ENCODE measurements around the gene SLC2A13. TPM values are rescaled to one million over a fixed set of nuclear protein-coding genes. Genes with fewer than 3 reads are reported as not detected.

Gene SLC2A13
- total and polyA plus RNA-seq, 8 donors, result 2.7 to 10.7 (median 6.8) TPM

GRCh38 chr12:39958377-39958776 lies 147.5 kb downstream of the SLC2A13 start:
- ATAC-seq, result no peak
- intact Hi-C loops (cut with DNase I), result no loop called here
- no peak for FAIRE-seq

GRCh38 chr12:39956725-39957124 lies 149.2 kb downstream of the SLC2A13 start:
- DNase-seq (no peak), FAIRE-seq (no peak), ATAC-seq (no peak)
- no peak for TF ChIP-seq CTCF (IDR thresholded peaks at IDR 0.05)
- H3K27me3 ChIP-seq, result no peaks in the 10 kb centered on the region
- H3K4me3 ChIP-seq, result no peak overlapping the region
- H3K27ac ChIP-seq, result no peak overlapping the region
- no peaks in the 10 kb centered on the region for H3K36me3 ChIP-seq
- 94 to 95% methylated on average over 2 of the region's 2 CpGs for WGBS, 2 donors
- no peaks in the 10 kb centered on the region for H3K4me1 ChIP-seq
- H3K9me3 ChIP-seq, result no peaks in the 10 kb centered on the region
- intact Hi-C loops (cut with DNase I), result no loop called here

More at GRCh38 chr12:39958377-39958776, 147.5 kb downstream of the SLC2A13 start:
- H3K9me3 ChIP-seq, result no peaks in the 10 kb centered on the region
- H3K4me1 ChIP-seq, result no peaks in the 10 kb centered on the region
- 75 to 96% methylated on average over 3 of the region's 3 CpGs for WGBS, 2 donors
- TF ChIP-seq CTCF (IDR thresholded peaks at IDR 0.05), result no peak
- H3K4me3 ChIP-seq, result no peak overlapping the region
- no peaks in the 10 kb centered on the region for H3K27me3 ChIP-seq
- no peaks in the 10 kb centered on the region for H3K36me3 ChIP-seq
- no peak overlapping the region for H3K27ac ChIP-seq
- DNase-seq, result no peak

DNA sequence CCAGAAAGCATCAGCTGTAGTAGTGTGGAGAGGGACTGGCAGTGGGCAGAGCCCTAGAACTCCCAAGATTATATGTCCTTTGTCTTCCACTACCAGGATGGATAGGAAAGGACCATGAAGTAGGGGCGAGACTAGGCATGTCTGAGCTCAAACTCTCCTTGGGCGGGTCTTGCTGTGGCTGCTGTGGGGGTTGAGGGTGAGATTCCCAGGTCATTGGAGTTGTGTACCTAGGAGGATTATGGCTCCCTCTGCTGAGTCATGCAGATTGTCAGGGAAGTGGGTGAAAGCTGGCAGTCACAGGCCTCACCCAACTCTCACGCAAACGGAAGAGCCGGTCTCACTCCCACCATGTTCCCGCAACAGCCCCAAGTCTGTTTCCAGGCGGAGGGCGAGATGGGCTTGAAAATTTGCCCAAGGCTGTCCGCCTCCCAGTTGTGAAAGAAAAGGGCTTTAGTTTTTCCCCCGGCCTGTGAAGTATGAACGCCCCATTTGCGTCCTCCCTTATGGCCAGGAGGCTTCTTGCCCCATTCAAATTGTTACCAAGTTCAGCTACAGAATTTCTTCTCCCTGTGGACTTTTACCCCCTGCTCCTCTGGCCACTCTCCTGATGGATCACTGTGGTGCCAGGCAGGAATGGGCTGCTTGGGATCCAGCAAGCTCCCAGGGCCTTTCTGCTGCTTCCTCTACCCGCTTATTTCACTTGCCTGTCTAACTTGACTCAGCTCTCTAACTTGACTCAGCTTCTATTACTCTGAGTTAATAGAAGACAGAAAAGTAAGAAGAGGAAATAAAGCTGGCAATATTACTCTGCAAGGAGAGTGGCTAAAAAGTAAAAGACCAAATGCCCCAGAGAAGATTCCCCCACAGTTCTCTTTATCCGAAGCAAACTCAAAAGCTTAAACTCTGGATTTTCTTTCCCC lies 159.3 kb downstream of the SLC2A13 start:
- FAIRE-seq (no peak), ATAC-seq (no peak), DNase-seq (no peak)
- no peaks in the 10 kb centered on the region for H3K9me3 ChIP-seq
- 98% methylated on average over 14 of the region's 14 CpGs for WGBS, 2 donors
- H3K27me3 ChIP-seq, result no peaks in the 10 kb centered on the region
- H3K36me3 ChIP-seq, result no peaks in the 10 kb centered on the region
- intact Hi-C loops (cut with DNase I), result no loop called here
- no peak overlapping the region for H3K27ac ChIP-seq
- H3K4me1 ChIP-seq, result no peaks in the 10 kb centered on the region
- H3K4me3 ChIP-seq, result no peak overlapping the region
- TF ChIP-seq CTCF (IDR thresholded peaks at IDR 0.05), result no peak

DNA sequence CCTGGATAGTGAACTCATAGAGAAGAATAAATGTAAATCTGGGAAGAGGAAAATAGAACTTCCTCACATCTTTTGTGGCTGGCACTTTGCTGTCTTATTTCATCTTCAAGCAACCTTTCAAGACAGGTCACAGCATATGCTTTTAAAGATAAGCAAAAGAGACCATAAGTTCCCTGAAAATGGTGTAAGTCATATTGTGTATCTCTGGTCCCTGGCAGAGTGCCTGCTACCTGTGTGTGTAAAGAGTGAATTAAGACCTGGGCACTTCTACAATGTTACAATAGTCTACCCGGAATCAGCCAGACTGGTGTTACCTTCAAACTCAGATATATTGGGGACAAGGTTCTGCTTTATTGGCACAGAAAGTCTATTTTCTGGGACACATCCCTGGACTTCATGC lies 168.8 kb downstream of the SLC2A13 start:
- FAIRE-seq, result no peak
- 90 to 100% methylated on average over 1 of the region's 1 CpG for WGBS, 2 donors

More for the DNA sequence above, 168.8 kb downstream of the SLC2A13 start:
- intact Hi-C loops (cut with DNase I), result no loop called here
- no peaks in the 10 kb centered on the region for H3K9me3 ChIP-seq
- no peaks in the 10 kb centered on the region for H3K36me3 ChIP-seq
- no peaks in the 10 kb centered on the region for H3K27me3 ChIP-seq
- no peak overlapping the region for H3K4me3 ChIP-seq
- ATAC-seq (no peak), DNase-seq (no peak)
- H3K4me1 ChIP-seq, result peaks cover 0 to 2% (median 0%) of the 10 kb centered on the region in 3 donors
- TF ChIP-seq CTCF (IDR thresholded peaks at IDR 0.05), result no peak
- H3K27ac ChIP-seq, result no peak overlapping the region

Data from pancreas (tissue), 10 donors.